HPDE6-E6E7 (cell line): ENCODE results near the gene PMS1.
"Not testable (repeated sequence)": the region's sequence is repeated elsewhere in the genome, so short reads cannot be mapped to it uniquely, and the experiment has no call there.

Experiments used
- DNase-seq: peaks from one replicate; pipeline ENCODE4 v3.0.0; 2011; ENCODE audit warnings: missing footprints; ENCODE audit errors: extremely low spot score

The PMS1 gene

DNA sequence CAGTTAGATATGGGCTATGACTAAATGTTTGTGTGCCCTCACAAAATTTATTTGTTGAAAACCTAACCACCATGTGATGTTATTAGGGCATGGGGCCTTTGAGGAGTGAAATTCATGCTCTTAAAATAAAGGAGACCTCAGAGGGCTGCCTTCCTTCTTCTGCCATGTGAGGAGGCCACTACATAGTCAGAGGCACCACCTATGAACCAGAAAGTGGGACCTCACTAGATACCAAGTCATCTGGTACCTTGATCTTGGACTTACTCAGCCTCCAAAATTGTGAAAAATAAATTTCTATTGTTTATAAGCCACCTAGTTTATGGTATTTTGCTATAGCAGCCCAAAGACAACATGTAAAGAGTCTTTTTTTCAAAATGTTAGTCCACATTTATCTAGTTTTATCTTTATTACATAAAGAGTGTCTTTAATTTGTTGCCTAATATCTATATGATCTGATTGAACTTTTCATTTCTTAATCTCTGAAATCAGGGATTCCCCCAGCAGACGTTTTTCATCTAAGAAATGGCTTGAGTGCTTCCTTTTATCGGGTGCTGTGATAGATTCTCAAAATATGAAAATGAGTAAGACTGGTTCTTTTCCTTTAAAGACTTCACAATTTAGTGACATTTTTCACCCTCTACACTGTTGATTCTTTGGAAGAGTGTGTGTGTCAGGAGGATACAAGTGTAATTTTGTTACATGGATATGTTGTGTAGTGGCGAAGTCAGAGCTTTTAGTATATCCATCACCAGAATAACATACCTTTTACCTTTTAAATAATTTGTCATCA is 34.2 kb downstream of the PMS1 start:
- DNase-seq, result no peak

DNA sequence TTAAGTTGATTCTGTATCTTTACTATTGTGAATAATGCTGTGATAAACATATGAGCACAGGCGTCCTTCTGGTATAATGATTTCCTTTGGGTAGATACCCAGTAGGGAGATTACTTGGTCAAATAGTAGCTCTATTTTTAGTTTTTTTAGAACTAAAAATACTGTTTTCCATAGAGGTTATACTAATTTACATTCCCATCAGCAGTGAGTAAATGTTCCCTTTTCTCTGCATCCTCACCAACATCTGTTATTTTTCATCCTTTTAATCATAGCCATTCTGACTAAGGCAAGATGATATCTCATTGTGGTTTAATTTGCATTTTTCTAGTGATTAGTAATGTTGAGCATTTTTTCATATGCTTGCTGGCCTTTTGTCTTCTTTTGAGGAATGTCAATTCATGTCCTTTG is 35.1 kb downstream of the PMS1 start:
- DNase-seq, result no peak

DNA sequence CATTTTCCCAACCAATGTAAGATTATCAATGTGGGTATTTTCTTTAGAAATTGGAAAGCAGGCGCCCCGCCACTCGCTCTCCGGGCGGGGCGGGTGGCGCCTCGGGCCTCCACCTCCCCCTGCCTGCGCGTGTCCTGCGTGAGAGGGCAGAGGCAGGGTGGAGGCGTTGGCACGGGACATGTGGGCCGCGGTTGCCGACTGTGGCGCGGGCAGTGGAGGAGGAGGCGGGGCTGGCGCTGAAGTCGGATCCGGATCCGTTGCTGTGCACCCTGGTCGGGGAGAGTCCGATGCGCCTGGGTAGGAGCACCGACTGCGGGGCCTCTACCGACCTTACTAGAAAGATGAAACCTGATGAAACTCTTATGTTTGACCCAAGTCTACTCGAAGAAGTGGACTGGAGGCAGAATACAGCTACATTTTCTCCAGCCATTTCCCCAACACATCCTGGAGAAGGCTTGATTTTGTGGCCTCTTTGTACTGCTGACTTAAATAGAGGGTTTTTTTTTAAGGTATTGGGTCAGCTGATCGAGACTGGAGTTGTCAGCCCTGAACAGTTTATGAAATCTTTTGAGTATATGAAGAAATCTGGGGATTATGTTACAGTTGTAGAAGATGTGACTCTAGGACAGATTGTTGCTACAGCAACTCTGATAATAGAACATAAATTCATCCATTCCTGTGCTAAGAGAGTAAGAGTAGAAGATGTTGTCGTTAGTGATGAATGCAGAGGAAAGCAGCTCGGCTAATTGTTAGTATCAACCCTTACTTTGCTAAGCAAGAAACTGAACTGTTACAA is 37.9 kb downstream of the PMS1 start:
- no peak for DNase-seq

- no peak for DNase-seq
Measured at GRCh38 chr2:189824694-189825396, 40.6 kb downstream of the PMS1 start.

GRCh38 chr2:189826039-189826438 is 41.8 kb downstream of the PMS1 start:
- no peak for DNase-seq

GRCh38 chr2:189829102-189829833 is 45.0 kb downstream of the PMS1 start:
- no peak for DNase-seq

- no peak for DNase-seq
Measured at GRCh38 chr2:189830510-189830909, 46.3 kb downstream of the PMS1 start.

- no peak for DNase-seq
Measured at GRCh38 chr2:189834059-189834458, 49.8 kb downstream of the PMS1 start.

GRCh38 chr2:189834642-189835041 is 50.4 kb downstream of the PMS1 start:
- not testable (repeated sequence) for DNase-seq

- no peak for DNase-seq
Measured at GRCh38 chr2:189835855-189836558, 51.8 kb downstream of the PMS1 start.

DNA sequence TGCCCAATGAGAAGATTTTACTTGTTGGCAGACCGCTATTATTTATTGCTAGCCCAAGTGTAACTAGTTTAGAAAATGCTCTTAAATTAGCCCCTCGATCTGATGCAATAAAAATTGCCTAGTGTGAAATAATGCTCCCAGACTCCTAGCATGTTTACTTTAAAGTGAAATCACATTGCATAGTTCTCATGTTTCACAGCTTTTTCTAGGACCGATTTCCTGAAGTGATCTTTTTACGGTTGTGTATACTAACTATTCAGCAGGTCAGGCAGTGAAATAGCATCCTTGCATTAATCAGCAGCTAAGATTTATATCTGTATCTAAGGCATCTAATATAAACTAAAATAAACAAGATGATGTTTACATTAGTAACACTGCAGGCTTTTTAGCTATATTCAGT is 52.4 kb downstream of the PMS1 start:
- no peak for DNase-seq

- DNase-seq, result no peak
Measured at GRCh38 chr2:189837326-189837725, 53.1 kb downstream of the PMS1 start.

- DNase-seq, result no peak
Measured at GRCh38 chr2:189841019-189841418, 56.8 kb downstream of the PMS1 start.

DNA sequence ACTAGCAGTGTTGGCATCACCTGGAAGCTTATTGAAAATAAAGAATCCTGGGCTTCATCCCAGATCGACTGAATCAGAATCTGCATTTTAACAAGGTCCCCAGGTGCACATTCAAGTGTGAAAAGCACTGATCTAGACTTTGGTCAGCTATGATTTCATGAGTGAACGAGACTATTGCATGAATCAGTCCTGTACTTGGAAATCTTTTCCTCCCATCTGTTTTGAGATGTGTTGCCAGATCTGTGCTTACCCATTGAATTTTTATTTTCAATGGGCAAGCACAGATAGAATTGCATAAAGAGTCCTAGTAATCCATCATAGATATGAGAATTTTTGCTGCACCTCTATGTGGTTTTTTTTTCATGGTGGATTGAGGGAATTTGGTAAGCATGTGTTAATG is 64.0 kb downstream of the PMS1 start:
- DNase-seq, result no peak

DNA sequence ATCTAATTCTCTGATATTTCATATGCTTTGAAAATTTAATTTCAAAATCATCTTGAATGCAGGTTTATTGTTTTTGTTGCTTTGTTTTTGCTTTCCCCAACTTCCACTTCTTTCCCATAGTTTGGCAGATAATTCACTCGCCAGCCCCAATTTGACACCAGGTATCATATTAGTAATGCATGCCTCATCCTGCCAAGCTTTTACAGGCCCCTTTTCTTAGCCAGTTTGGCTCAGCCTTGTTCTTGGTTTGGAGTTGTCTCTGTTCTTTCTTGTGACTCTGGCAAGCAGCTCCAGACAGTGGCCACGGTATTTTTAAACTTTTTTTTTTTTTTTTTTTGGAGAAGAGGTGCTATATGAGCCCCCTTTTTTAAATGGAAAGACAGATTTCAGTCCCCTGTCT is 65.3 kb downstream of the PMS1 start:
- DNase-seq, result no peak

DNA sequence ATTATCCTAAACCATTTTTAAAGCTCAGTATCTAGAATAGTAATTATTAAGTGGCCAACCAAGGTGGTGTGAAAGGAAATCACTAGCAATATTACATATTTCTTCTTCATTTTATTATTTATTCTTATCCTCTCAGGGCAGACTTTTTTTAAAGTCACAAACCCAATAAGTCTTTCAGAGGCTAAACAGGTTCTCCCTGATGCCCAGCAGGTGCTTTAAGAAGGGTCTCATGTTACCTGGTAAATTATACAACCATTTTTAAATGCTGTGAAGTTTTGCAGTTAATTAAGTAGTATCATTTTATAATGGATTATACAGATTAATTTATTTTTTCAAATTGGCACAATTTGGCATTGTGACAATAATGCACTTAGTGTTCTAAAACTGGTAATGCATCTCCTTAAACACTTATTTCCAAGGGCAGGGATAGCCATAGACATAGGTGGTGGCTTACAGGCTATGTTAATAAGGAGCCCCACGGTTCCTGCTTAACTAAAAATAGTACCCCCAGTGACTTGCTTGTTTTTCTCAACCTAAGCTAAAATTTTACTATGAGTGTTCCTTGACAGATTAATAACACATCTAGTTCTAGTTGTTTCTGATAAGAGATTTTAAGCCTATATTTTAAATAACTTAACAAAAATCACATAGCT is 67.0 kb downstream of the PMS1 start:
- DNase-seq, result no peak

GRCh38 chr2:189854187-189854586 is 69.9 kb downstream of the PMS1 start:
- no peak for DNase-seq

DNA sequence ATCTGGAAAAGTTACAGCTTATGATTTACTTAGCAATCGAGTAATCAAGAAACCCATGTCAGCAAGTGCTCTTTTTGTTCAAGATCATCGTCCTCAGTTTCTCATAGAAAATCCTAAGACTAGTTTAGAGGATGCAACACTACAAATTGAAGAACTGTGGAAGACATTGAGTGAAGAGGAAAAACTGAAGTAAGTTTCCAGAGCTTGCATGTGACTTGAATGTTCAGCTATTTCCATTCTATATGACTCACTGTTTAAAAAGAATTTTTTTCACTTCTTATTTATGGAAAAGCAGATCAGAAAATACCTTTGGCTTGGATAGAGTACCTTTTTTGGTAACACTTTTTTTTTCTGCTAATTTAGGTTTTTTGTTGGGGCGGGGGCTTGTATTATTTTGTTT is 70.7 kb downstream of the PMS1 start:
- DNase-seq, result no peak

DNA sequence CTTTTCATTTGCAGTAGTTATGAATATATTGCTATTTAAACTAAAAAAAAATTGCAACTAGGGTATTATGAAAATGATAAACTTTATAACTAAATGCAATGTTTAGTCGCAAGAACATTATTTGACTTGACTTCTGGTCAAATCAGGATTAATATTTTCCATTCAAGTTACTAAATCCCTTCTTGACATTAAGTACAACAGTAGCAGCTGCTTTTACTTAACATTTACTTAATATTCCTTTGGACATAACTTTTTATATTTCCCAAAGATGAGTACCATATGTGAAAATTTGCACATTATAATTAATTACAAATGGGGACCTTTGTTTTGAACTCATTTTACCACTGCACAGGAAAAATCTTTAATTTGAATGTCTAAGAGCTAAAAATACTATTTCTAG is 74.0 kb downstream of the PMS1 start:
- DNase-seq, result no peak

DNA sequence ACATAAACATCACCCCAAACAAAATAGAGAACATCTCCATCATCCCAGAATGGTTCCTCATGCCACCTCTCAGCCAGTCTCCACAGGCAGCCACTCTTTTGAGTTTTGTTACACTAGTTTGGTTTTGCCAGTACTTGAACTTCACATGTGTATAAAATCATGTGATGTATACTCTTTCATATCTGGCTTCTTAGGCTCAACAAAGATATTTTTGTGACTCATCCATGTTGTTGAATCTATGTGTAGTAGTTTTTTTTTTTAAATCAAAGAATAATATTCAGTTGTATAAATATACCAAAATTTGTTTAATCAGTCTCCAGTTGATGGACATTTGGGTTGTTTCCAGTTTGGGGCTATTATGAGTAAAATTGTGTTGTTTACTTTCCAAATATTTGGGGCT is 75.9 kb downstream of the PMS1 start:
- DNase-seq, result no peak

DNA sequence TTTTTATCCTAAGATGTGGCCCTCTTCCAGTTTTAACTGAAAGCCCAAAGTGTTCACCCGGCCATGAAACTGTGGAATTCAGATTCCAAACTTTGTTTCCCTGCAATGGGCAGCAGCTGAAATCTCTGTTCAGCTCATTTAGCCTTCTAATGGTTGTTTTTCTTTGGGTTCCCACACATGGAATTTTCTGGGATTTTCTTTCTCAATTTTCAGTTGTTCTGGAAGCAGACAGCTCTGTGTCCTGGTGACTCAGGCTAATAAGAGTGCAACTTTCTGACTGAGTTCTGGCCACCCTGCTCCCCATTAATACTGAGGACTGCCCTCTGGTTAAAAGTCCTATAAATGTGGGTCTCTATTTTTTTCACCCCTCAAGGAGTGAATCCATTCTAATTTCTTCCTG is 78.5 kb downstream of the PMS1 start:
- no peak for DNase-seq
